ENCODE data around the gene MCF2L2.

The MCF2L2 gene

GRCh38 chr3:183354325-183354831 lies 74.0 kb downstream of the MCF2L2 start:
- FAIRE-seq (peak; percentile 79), DNase-seq (ENCODE audit: insufficient read length, low spot score) (no peak)
- no peak for TF ChIP-seq POLR2A (IDR thresholded peaks at IDR 0.05; ENCODE audit: low read depth, low read length)

DNA sequence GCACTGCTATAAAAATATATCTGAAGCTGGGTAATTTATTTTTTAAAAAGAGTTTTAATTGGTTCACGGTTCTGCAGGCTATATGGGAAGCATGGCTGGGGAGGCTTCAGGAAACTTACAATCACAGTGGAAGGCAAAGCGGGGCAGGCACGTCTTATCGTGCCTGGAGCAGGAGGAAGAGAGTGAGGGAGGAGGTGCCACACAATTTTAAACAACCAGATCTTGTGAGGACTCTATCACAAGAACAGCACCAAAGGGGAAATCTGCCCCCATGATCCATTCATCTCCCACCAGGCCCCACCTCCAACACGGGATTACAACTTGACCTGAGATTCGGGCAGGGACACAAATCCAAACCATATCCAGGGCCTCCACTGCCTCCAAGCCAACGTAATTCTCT lies 75.0 kb downstream of the MCF2L2 start:
- DNase-seq (ENCODE audit: insufficient read length, low spot score), result no peak
- FAIRE-seq, result no peak
- no peak for TF ChIP-seq POLR2A (IDR thresholded peaks at IDR 0.05; ENCODE audit: low read depth, low read length)

GRCh38 chr3:183350164-183350563 lies 78.3 kb downstream of the MCF2L2 start:
- no peak for DNase-seq (ENCODE audit: insufficient read length, low spot score)
- no peak for TF ChIP-seq POLR2A (IDR thresholded peaks at IDR 0.05; ENCODE audit: low read depth, low read length)
- FAIRE-seq, result peak; percentile 67

GRCh38 chr3:183349421-183350157 lies 78.8 kb downstream of the MCF2L2 start:
- DNase-seq (ENCODE audit: insufficient read length, low spot score) (no peak), FAIRE-seq (peak; percentile 79)
- TF ChIP-seq POLR2A (IDR thresholded peaks at IDR 0.05; ENCODE audit: low read depth, low read length), result no peak

DNA sequence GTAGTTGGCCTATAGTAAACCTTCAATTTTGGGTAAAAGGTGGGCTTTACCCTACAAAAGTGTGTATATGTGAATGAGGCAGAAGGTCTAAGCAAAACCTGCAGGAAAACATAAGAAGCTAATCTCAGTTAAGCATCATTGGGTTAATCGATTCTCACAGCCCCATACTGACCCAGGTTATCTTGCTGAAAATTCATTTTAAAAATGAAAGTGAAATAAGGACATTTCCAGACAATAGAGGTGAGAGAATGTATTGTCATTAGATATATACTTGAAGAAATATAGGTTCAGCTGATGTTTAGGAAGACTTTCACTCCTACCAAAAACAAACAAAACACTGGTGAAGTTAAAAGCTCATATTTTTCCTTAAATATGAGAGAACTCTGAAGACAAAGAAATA lies 85.6 kb downstream of the MCF2L2 start:
- FAIRE-seq (no peak), DNase-seq (ENCODE audit: insufficient read length, low spot score) (no peak)
- TF ChIP-seq POLR2A (IDR thresholded peaks at IDR 0.05; ENCODE audit: low read depth, low read length), result no peak

DNA sequence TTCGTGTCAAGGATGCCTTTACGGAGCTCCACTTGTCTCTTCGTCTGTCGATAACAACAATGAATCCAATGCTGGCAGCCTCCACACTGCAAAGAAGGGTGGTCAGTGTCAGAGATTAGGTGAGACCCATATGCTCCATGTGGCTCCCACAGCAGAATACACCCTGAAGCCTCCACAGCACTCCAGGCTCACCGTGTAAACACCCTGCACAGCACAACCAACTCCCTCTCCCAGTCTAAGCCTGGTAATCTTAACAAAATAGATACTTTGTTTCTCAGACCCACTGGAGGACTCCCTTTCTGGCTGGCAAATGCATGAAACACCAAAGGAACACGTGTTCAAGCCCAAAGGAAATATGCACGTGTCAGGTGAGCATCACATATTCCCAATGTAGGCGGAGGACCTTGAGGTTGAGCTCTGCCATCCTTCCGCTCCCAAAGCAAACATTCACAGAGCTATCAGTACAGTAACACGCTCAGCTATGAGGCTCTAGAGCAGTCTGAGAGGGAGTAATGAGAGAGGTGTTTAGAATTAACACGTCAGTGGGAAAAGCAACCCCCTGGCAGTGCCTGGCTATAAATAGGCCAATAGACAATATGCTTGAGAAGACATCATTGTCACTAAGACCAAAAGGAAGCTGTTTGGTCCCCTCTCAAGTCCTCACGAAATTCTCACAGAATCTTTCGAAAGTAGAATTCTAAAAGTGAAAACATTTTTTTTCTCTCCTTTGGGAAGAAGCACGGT lies 86.7 kb downstream of the MCF2L2 start:
- DNase-seq (ENCODE audit: insufficient read length, low spot score), result no peak
- FAIRE-seq, result peak; percentile 68
- TF ChIP-seq POLR2A (IDR thresholded peaks at IDR 0.05; ENCODE audit: low read depth, low read length), result no peak

GRCh38 chr3:183340222-183340621 lies 88.2 kb downstream of the MCF2L2 start:
- DNase-seq (ENCODE audit: insufficient read length, low spot score) (no peak), FAIRE-seq (no peak)
- TF ChIP-seq POLR2A (IDR thresholded peaks at IDR 0.05; ENCODE audit: low read depth, low read length), result no peak

GRCh38 chr3:183339461-183340086 lies 88.8 kb downstream of the MCF2L2 start:
- DNase-seq (ENCODE audit: insufficient read length, low spot score), result no peak
- no peak for FAIRE-seq
- TF ChIP-seq POLR2A (IDR thresholded peaks at IDR 0.05; ENCODE audit: low read depth, low read length), result no peak

- DNase-seq (ENCODE audit: insufficient read length, low spot score) (no peak), FAIRE-seq (no peak)
- TF ChIP-seq POLR2A (IDR thresholded peaks at IDR 0.05; ENCODE audit: low read depth, low read length), result no peak
Measured at GRCh38 chr3:183338520-183338919, 89.9 kb downstream of the MCF2L2 start.

GRCh38 chr3:183332487-183332886 lies 95.9 kb downstream of the MCF2L2 start:
- no peak for TF ChIP-seq POLR2A (IDR thresholded peaks at IDR 0.05; ENCODE audit: low read depth, low read length)
- FAIRE-seq, result peak; percentile 45
- DNase-seq (ENCODE audit: insufficient read length, low spot score), result no peak

GRCh38 chr3:183331498-183331897 lies 96.9 kb downstream of the MCF2L2 start:
- FAIRE-seq, result no peak
- DNase-seq (ENCODE audit: insufficient read length, low spot score), result no peak
- no peak for TF ChIP-seq POLR2A (IDR thresholded peaks at IDR 0.05; ENCODE audit: low read depth, low read length)

- TF ChIP-seq POLR2A (IDR thresholded peaks at IDR 0.05; ENCODE audit: low read depth, low read length), result no peak
- DNase-seq (ENCODE audit: insufficient read length, low spot score) (no peak), FAIRE-seq (no peak)
Measured at GRCh38 chr3:183330881-183331280, 97.5 kb downstream of the MCF2L2 start.

- peak; percentile 83 for FAIRE-seq
- DNase-seq (ENCODE audit: insufficient read length, low spot score), result no peak
- TF ChIP-seq POLR2A (IDR thresholded peaks at IDR 0.05; ENCODE audit: low read depth, low read length), result no peak
Measured at GRCh38 chr3:183329543-183329942, 98.9 kb downstream of the MCF2L2 start.

GRCh38 chr3:183328823-183329222 lies 99.6 kb downstream of the MCF2L2 start:
- FAIRE-seq, result peak; percentile 75
- TF ChIP-seq POLR2A (IDR thresholded peaks at IDR 0.05; ENCODE audit: low read depth, low read length), result no peak
- DNase-seq (ENCODE audit: insufficient read length, low spot score), result no peak
